Upper lobe of left lung (tissue), 4 donors: ENCODE measurements around the gene TAAR2.

Experiments
- EP300 ChIP-seq, 4 donors: sonication (generic); formaldehyde crosslinking; IDR thresholded peaks; one replicate each; pipeline ENCODE4 v1.5.1; 2017; ENCODE audit warnings: antibody characterized with exemption in 4 of 4, control low read depth in 2 of 4
- POLR2A ChIP-seq, 4 donors: fragments of 450-650 bp; IDR thresholded peaks; one replicate each; pipeline ENCODE4 v1.5.1; 2016 to 2017; ENCODE audit warnings: antibody characterized with exemption in 4 of 4, mild to moderate bottlenecking in 2 of 4
- POLR2AphosphoS5 ChIP-seq, 2 donors: sonication (generic); formaldehyde crosslinking; IDR thresholded peaks; one replicate each; pipeline ENCODE4 v1.5.1; 2017; ENCODE audit warnings: antibody characterized with exemption in 2 of 2
- TF ChIP-seq, protein P1 (sequence below), 6 experiments: fragments of 450-650 bp in 4 of 6; fragments of 200-600 bp in 2 of 6; sonication (generic) in 2 of 6; IDR thresholded peaks; one replicate each; pipeline ENCODE4 v1.5.1; 2016 to 2019; ENCODE audit warnings: antibody characterized with exemption in 6 of 6

DNA sequence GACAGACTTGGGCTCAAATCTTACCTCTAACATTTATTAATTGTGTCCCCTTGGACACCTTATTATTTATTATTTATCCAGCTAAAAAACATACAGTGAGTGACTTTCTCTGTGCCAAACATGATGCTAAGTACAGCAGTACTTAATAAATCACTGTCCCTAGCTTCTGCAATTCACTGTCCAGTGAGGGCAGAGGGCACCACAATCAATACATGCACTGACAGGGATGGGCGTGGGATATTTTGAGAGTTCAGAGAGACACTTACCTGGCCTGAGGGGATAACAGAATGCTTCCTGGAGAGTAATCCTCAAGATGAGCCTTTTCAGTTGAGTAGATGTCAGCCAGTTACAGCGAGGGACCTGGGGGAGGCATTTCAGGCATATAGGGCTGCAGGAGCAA lies 9.3 kb upstream of the TAAR2 start:
- TF ChIP-seq POLR2AphosphoS5 (IDR thresholded peaks at IDR 0.05) (no peak), POLR2A (IDR thresholded peaks at IDR 0.05) (no peak), EP300 (IDR thresholded peaks at IDR 0.05) (no peak)
- TF ChIP-seq, protein P1, sequence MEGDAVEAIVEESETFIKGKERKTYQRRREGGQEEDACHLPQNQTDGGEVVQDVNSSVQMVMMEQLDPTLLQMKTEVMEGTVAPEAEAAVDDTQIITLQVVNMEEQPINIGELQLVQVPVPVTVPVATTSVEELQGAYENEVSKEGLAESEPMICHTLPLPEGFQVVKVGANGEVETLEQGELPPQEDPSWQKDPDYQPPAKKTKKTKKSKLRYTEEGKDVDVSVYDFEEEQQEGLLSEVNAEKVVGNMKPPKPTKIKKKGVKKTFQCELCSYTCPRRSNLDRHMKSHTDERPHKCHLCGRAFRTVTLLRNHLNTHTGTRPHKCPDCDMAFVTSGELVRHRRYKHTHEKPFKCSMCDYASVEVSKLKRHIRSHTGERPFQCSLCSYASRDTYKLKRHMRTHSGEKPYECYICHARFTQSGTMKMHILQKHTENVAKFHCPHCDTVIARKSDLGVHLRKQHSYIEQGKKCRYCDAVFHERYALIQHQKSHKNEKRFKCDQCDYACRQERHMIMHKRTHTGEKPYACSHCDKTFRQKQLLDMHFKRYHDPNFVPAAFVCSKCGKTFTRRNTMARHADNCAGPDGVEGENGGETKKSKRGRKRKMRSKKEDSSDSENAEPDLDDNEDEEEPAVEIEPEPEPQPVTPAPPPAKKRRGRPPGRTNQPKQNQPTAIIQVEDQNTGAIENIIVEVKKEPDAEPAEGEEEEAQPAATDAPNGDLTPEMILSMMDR (IDR thresholded peaks at IDR 0.05): no peak
